ENCODE data around the gene PKNOX2. TPM values are rescaled to one million over a fixed set of nuclear protein-coding genes. Genes with fewer than 3 reads are reported as not detected.

PKNOX2 gene
- total RNA-seq, 1 donor, result 0.86 TPM

DNA sequence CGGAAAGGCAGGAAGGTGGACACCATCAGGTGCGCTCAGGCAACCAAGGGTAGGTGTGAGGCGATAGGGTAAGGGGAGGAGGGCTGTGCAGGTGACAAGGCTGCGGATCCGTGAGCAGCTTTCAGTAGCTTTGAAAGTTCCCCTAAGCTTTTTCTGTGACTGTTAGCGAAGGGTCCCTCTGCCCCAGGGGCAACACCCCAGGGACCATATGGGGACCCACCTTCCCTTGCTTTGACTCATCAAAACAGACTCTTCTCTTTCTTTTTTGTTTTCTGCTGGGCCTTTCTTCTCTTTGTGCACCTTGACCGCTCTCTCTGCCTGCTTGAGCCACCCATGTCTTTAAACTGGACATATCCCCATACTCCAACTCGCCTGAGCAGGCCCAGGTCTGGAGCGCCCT lies 194.6 kb downstream of the PKNOX2 start:
- no peak overlapping the region for H3K4me3 ChIP-seq (ENCODE audit: low read depth, low read length)
- TF ChIP-seq, protein P1, sequence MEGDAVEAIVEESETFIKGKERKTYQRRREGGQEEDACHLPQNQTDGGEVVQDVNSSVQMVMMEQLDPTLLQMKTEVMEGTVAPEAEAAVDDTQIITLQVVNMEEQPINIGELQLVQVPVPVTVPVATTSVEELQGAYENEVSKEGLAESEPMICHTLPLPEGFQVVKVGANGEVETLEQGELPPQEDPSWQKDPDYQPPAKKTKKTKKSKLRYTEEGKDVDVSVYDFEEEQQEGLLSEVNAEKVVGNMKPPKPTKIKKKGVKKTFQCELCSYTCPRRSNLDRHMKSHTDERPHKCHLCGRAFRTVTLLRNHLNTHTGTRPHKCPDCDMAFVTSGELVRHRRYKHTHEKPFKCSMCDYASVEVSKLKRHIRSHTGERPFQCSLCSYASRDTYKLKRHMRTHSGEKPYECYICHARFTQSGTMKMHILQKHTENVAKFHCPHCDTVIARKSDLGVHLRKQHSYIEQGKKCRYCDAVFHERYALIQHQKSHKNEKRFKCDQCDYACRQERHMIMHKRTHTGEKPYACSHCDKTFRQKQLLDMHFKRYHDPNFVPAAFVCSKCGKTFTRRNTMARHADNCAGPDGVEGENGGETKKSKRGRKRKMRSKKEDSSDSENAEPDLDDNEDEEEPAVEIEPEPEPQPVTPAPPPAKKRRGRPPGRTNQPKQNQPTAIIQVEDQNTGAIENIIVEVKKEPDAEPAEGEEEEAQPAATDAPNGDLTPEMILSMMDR (IDR thresholded peaks at IDR 0.05; ENCODE audit: insufficient read depth, low read depth, low read length), result no peak
- DNase-seq (ENCODE audit: low read depth), result no peak

GRCh38 chr11:125360066-125360465 lies 195.5 kb downstream of the PKNOX2 start:
- no peak for DNase-seq (ENCODE audit: low read depth)
- no peak overlapping the region for H3K4me3 ChIP-seq (ENCODE audit: low read depth, low read length)
- TF ChIP-seq, protein P1 (IDR thresholded peaks at IDR 0.05; ENCODE audit: insufficient read depth, low read depth, low read length), result no peak

- peak; percentile 28 for DNase-seq (ENCODE audit: low read depth)
- H3K4me3 ChIP-seq (ENCODE audit: low read depth, low read length), result no peak overlapping the region
- TF ChIP-seq, protein P1 (IDR thresholded peaks at IDR 0.05; ENCODE audit: insufficient read depth, low read depth, low read length), result peak; percentile 39
Measured at GRCh38 chr11:125364121-125364826, 199.7 kb downstream of the PKNOX2 start.

GRCh38 chr11:125365196-125365931 lies 200.8 kb downstream of the PKNOX2 start:
- no peak for DNase-seq (ENCODE audit: low read depth)
- H3K4me3 ChIP-seq (ENCODE audit: low read depth, low read length), result no peak overlapping the region
- TF ChIP-seq, protein P1 (IDR thresholded peaks at IDR 0.05; ENCODE audit: insufficient read depth, low read depth, low read length), result no peak

DNA sequence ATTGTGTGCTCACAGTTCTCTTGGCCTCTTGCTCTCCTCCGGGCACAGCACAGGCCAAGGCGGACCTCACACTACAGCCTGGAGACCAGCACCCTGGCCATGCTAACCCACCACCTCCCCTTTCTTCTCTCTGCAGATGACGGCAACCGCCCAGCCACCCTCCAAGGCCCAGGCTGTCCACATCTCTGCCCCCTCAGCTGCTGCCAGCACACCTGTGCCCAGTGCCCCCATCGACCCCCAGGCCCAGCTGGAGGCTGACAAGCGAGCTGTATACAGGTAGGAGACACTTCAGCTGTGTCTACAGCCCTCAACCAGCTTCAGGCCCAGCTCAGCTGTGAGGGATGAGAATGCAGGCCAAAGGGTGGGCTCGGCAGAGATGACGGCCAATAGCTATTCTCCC lies 203.2 kb downstream of the PKNOX2 start:
- no peak overlapping the region for H3K4me3 ChIP-seq (ENCODE audit: low read depth, low read length)

DNA sequence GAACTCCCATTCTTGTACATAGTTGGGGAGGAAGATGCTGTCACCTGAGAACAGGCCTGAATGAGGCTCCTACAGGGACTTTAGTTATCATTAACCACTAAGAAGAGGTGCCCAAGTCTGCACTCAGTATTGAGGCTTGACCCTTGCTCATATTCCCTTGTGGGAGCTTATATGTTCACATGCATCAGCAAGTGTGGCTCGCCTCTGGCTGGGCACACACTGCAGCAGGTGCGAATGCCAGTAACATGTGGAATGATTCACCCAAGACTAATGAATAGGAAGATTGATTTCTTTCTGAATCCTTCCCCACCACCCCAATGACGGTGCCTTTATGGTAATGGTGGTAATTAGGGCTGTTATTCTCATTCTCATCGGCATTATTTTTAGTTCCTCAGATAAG lies 204.2 kb downstream of the PKNOX2 start:
- TF ChIP-seq, protein P1 (IDR thresholded peaks at IDR 0.05; ENCODE audit: insufficient read depth, low read depth, low read length), result no peak
- H3K4me3 ChIP-seq (ENCODE audit: low read depth, low read length), result no peak overlapping the region
- no peak for DNase-seq (ENCODE audit: low read depth)

More for the DNA sequence above, 203.2 kb downstream of the PKNOX2 start:
- no peak for DNase-seq (ENCODE audit: low read depth)
- TF ChIP-seq, protein P1 (IDR thresholded peaks at IDR 0.05; ENCODE audit: insufficient read depth, low read depth, low read length), result no peak

All from fibroblast of villous mesenchyme (primary cell).